B cell (primary cell): Measurements from ENCODE around the gene DECR2. TPM values are rescaled to one million over a fixed set of nuclear protein-coding genes. Genes with fewer than 3 reads are reported as not detected.
A peak's percentile ranks its signal among the peaks of the same experiment; 100 is the strongest.

Experiments used
- ATAC-seq: fragments of 200-7000 bp; cut with Tn5 transposase; one replicate; pipeline ENCODE4 v1.10.0; 2021; ENCODE audit warnings: low read depth, mild to moderate bottlenecking, moderate number of reproducible peaks, moderate library complexity
- CTCF ChIA-PET: fragments of 350-600 bp; sonication (Branson Sonifier 250); formaldehyde crosslinking; loops from one replicate; lab custom pipeline; 2021; ENCODE audit warnings: antibody characterized with exemption, inconsistent platforms; lab: Charles Lee
- POLR2A ChIA-PET: fragments of 350-600 bp; sonication (Branson Sonifier 250); formaldehyde crosslinking; loops from one replicate; lab custom pipeline; 2021; ENCODE audit warnings: antibody characterized with exemption; lab: Charles Lee
- DNase-seq: peaks from one replicate; pipeline ENCODE4 v3.0.0; 2013
- H2AFZ ChIP-seq: 2 replicates; pipeline ENCODE4 v1.6.1; 2012; ENCODE audit warnings: mild to moderate bottlenecking, low read depth, low read length; ENCODE audit not compliant: insufficient read depth, poor library complexity, severe bottlenecking
- H3K27ac ChIP-seq, 2 donors: 1 replicate in 1 of 2; 2 replicates in 1 of 2; pipeline ENCODE4 v1.5.1; 2012 to 2013; ENCODE audit warnings: low read length in 2 of 2, mild to moderate bottlenecking in 2 of 2, moderate library complexity in 1 of 2
- H3K27me3 ChIP-seq, 4 experiments: fragments of 200-600 bp in 1 of 4; sonication (generic) in 1 of 4; replicated peaks in 1 of 4; 1 replicate in 2 of 4; 2 replicates in 2 of 4; pipeline versions ENCODE4 v1.6.1 to v1.7.0; 2013 to 2016; ENCODE audit warnings: low read length in 3 of 4, mild to moderate bottlenecking in 2 of 4, mixed read lengths in 1 of 4, moderate library complexity in 1 of 4; ENCODE audit not compliant: insufficient read depth in 4 of 4, control insufficient read depth in 3 of 4; ENCODE audit errors: control extremely low read depth in 1 of 4
- H3K36me3 ChIP-seq, 2 experiments: replicated peaks in 1 of 2; 1 replicate in 1 of 2; 2 replicates in 1 of 2; pipeline versions ENCODE4 v1.6.1 to v1.7.1; 2013; ENCODE audit warnings: low read length in 1 of 2; ENCODE audit not compliant: insufficient read depth in 2 of 2, control insufficient read depth in 1 of 2; ENCODE audit errors: control extremely low read depth in 1 of 2, extremely low read depth in 1 of 2
- H3K4me1 ChIP-seq, 2 donors: fragments of 200-600 bp in 1 of 2; sonication (generic) in 1 of 2; 1 replicate in 1 of 2; 2 replicates in 1 of 2; pipeline versions ENCODE4 v1.5.1 to v1.6.1; 2013 to 2017; ENCODE audit warnings: low read length in 2 of 2; ENCODE audit not compliant: control insufficient read depth in 2 of 2, insufficient read depth in 2 of 2
- H3K4me2 ChIP-seq: replicated peaks from 2 replicates; pipeline ENCODE3; 2012; ENCODE audit warnings: mild to moderate bottlenecking, low read depth, low read length; ENCODE audit not compliant: poor library complexity, severe bottlenecking
- H3K4me3 ChIP-seq, 5 experiments: fragments of 200-600 bp in 1 of 5; sonication (generic) in 1 of 5; 1 replicate in 3 of 5; 2 replicates in 2 of 5; pipeline versions ENCODE4 v1.5.1 to v1.7.0; 2011 to 2016; ENCODE audit warnings: low read length in 4 of 5, mild to moderate bottlenecking in 4 of 5, low read depth in 2 of 5, control low read depth in 1 of 5, moderate library complexity in 1 of 5; ENCODE audit not compliant: insufficient read depth in 1 of 5; ENCODE audit errors: control extremely low read depth in 1 of 5, extremely low read depth in 1 of 5
- H3K79me2 ChIP-seq: fragments of 200-600 bp; sonication (generic); one replicate; pipeline ENCODE4 v1.6.0; 2016; ENCODE audit warnings: low read length; ENCODE audit not compliant: control insufficient read depth, insufficient read depth
- H3K9ac ChIP-seq: fragments of 200-600 bp; sonication (generic); 2 replicates; pipeline ENCODE4 v1.6.1; 2017; ENCODE audit warnings: mild to moderate bottlenecking, low read length, moderate library complexity
- H3K9me3 ChIP-seq, 3 donors: one replicate each; pipeline versions ENCODE4 v1.6.1 to v1.7.1; 2013; ENCODE audit warnings: low read length in 2 of 3; ENCODE audit not compliant: control insufficient read depth in 2 of 3, insufficient read depth in 1 of 3; ENCODE audit errors: control extremely low read depth in 1 of 3
- H4K20me1 ChIP-seq: 2 replicates; pipeline ENCODE4 v1.6.0; 2012; ENCODE audit warnings: mild to moderate bottlenecking, low read length; ENCODE audit not compliant: insufficient read depth, control insufficient read depth, poor library complexity, severe bottlenecking
- H3K27ac Mint-ChIP-seq: one replicate; pipeline ENCODE4 v1.8.0; 2021; ENCODE audit warnings: mixed read lengths
- H3K27me3 Mint-ChIP-seq: one replicate; pipeline ENCODE4 v1.8.0; 2021; ENCODE audit warnings: mixed read lengths
- H3K4me1 Mint-ChIP-seq: one replicate; pipeline ENCODE4 v1.8.0; 2021; ENCODE audit warnings: mixed read lengths
- H3K4me3 Mint-ChIP-seq: one replicate; pipeline ENCODE4 v1.8.0; 2021; ENCODE audit warnings: mixed read lengths
- H3K9me3 Mint-ChIP-seq: one replicate; pipeline ENCODE4 v1.8.0; 2022; ENCODE audit warnings: mixed read lengths; ENCODE audit not compliant: insufficient read depth
- CTCF ChIP-seq: fragments of 200-600 bp; IDR thresholded peaks from one replicate; pipeline ENCODE4 v1.8.0; 2022; ENCODE audit warnings: antibody characterized with exemption, mild to moderate bottlenecking
- EZH2 ChIP-seq: IDR thresholded peaks from 2 replicates; pipeline ENCODE4 v1.6.1; 2012; ENCODE audit warnings: borderline replicate concordance, low read depth, mild to moderate bottlenecking, moderate library complexity, low read length; ENCODE audit not compliant: insufficient read depth, poor library complexity, severe bottlenecking
- WGBS: methylation state at CpG from one replicate; pipeline ENCODE4 v1.1.5; 2013; ENCODE audit warnings: missing lambda C conversion rate; ENCODE audit not compliant: insufficient coverage; 5-methylcytosine and 5-hydroxymethylcytosine counted together
- intact Hi-C: fragments of 100-400 bp; cut with micrococcal nuclease; formaldehyde crosslinking; loops from one replicate; pipeline ENCODE4 v1.10.0; 2022
- polyA plus RNA-seq: library from polyadenylated mRNA; depleted of rRNA; stranded (reverse); fragments of >200 nt; gene quantifications from 2 replicates; pipeline ENCODE4 v1.2.3, GENCODE V29; 2012
- total RNA-seq, 2 donors: library from RNA; stranded (reverse); fragments of 120-200 nt in 1 of 2; gene quantifications; 1 replicate in 1 of 2; 2 replicates in 1 of 2; pipeline versions ENCODE4 v1.2.3 to v1.2.4, GENCODE V29; 2013 to 2022

Gene DECR2
- total and polyA plus RNA-seq, 2 donors (not counting 1 experiment from before 2014, with no cell fraction given), result 11.0 to 16.3 TPM

- Mint-ChIP-seq H3K9me3 (no peaks in the 10 kb centered on the region), H3K4me1 (peaks cover 27% of the 10 kb centered on the region), H3K4me3 (peak within 1 kb of the TSS; percentile 92), H3K27me3 (no peaks in the 10 kb centered on the region), H3K27ac (peak within 1 kb of the TSS; percentile 93)
- H4K20me1 ChIP-seq, result peaks cover 7% of the 10 kb centered on the region
- H3K4me3 ChIP-seq, result peak within 1 kb of the TSS; percentile 36 to 57 (median 55)
- intact Hi-C loops, result no loop called here
- H3K4me1 ChIP-seq, result peaks cover 26 to 35% of the 10 kb centered on the region in 2 donors
- peak within 1 kb of the TSS; percentile 62 for H2AFZ ChIP-seq
- H3K36me3 ChIP-seq, result peaks cover 0 to 6% of the 10 kb centered on the region in 2 experiments
- H3K27me3 ChIP-seq, result no peaks in the 10 kb centered on the region
- DNase-seq (peak; percentile 62), ATAC-seq (no peak)
- H3K9ac ChIP-seq, result peak within 1 kb of the TSS; percentile 32
- CTCF ChIA-PET, result no interaction called here
- no peak within 1 kb of the TSS for H3K27ac ChIP-seq
- H3K4me2 ChIP-seq, result peak within 1 kb of the TSS; percentile 79
- 0% methylated on average over 65 of the region's 75 CpGs for whole genome bisulfite sequencing
- no peaks in the 10 kb centered on the region for H3K79me2 ChIP-seq
- POLR2A ChIA-PET, result interaction anchor here (0.6 to 1.0 kb wide), 2 partner anchors 15 to 22 kb away, joined by 4 to 8 read pairs; no protein-coding TSS in a partner anchor
- peaks cover 0 to 6% (median 0%) of the 10 kb centered on the region in 3 donors for H3K9me3 ChIP-seq
- TF ChIP-seq CTCF, result no peak
- TF ChIP-seq EZH2, result no peak
Measured at GRCh38 chr16:397135-397661, 4.5 kb upstream of the DECR2 start, which contains the start of gene NME4. TSS of gene NME4 (plus strand) at chr16:397199. CDS start at chr16:397223, 24 bp downstream.

GRCh38 chr16:397736-398332 is 3.9 kb upstream of the DECR2 start:
- ATAC-seq (no peak), DNase-seq (peak; percentile 69)
- Histone ChIP-seq H3K79me2 (no peaks in the 10 kb centered on the region), H3K9ac (no peak overlapping the region), H3K36me3 (peaks cover 0 to 6% of the 10 kb centered on the region in 2 experiments), H3K4me2 (peak overlapping the region; percentile 46), H4K20me1 (peaks cover 7% of the 10 kb centered on the region), H3K9me3 (peaks cover 0 to 6% (median 0%) of the 10 kb centered on the region in 3 donors), H3K27me3 (no peaks in the 10 kb centered on the region), H2AFZ (no peak overlapping the region), H3K4me3 (no peak overlapping the region), H3K27ac (no peak overlapping the region), H3K4me1 (peaks cover 26 to 39% of the 10 kb centered on the region in 2 donors)
- Mint-ChIP-seq H3K4me1 (peaks cover 27% of the 10 kb centered on the region), H3K27ac (peak overlapping the region; percentile 71), H3K9me3 (no peaks in the 10 kb centered on the region), H3K27me3 (no peaks in the 10 kb centered on the region), H3K4me3 (peak overlapping the region; percentile 67)
- intact Hi-C loops, result no loop called here
- POLR2A ChIA-PET, result interaction anchor here (0.6 kb wide), 1 partner anchor 23 kb away, joined by 4 read pairs; no protein-coding TSS in a partner anchor
- WGBS, result 52% methylated on average over 23 of the region's 29 CpGs
- CTCF ChIA-PET, result no interaction called here
- TF ChIP-seq CTCF (peak; percentile 14), EZH2 (no peak)
